ENCODE measurements around the gene UPK3A.

DNA sequence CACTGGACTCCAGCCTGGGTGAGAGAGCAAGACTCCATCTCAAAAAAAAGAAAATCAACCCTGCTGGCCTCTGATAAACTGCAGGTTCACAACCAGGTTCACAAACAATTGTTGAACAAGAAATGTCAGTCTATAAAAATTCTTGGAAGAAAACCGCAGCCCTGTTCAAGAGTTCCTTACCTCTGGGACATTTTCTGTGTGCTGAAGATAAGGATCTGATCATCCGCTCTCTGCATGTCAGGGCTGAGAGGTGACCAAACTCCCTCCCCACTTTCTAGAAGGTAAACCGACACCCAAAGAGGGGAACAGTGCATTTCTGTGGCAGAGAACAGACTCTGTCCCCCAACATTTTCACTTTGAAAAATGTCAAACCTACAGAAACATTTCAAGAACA, 4.2 kb upstream of the UPK3A start:
- TF ChIP-seq CTCF (IDR thresholded peaks at IDR 0.05; ENCODE audit: low read depth, low read length) (no peak), POLR2A (IDR thresholded peaks at IDR 0.05; ENCODE audit: extremely low read depth, insufficient read length) (no peak)

All from NB4 (cell line).